Measurements from ENCODE around the gene IGF2.

IGF2 gene

DNA sequence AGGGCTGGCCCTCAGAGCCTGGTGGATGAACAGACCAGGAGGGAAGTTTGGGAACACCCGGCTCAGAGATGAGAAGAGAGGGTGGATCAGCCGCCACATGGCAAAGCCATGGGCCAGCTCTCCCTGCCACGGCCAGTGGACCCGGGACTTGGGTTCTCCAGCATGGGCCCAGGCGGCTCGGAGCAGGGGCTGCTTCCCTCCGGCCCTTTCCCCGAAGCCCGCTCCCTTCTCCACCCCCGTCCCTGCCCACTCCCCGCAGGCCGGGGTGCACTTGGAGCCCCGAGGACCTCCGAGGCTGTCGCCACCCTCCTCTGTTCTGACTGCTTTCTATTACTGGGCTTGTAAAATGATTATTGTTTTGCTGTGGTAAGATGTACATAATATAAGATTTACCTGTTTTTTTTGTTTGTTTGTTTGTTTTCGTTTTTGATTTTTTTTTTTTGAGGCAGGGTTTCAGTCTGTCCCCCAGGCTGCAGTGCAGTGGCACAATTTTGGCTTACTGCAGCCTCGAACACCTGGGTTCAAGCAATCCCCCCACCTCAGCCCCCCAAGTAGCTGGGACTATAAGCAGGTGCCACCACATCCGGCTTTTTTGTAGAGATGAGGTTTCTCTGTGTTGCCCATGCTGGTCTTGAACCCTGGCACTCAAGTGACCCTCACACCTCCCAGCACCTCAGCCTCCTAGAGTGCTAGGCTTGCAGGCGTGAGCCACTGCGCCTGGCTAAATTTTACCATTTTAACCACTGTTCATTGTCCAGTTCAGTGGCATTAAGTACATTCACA is 43.7 kb upstream of the IGF2 start:
- intact Hi-C loops (cut with DNase I; ENCODE audit: low total_unique reads) = no loop called here
- Histone ChIP-seq H3K27me3 (peaks cover 0 to 84% of the 10 kb centered on the region in 2 donors), H3K4me1 (no peaks in the 10 kb centered on the region), H3K4me3 (no peak overlapping the region), H3K9me3 (no peaks in the 10 kb centered on the region), H3K27ac (no peak overlapping the region), H3K36me3 (no peaks in the 10 kb centered on the region)
- DNase-seq = no peak
- TF ChIP-seq, protein P1, sequence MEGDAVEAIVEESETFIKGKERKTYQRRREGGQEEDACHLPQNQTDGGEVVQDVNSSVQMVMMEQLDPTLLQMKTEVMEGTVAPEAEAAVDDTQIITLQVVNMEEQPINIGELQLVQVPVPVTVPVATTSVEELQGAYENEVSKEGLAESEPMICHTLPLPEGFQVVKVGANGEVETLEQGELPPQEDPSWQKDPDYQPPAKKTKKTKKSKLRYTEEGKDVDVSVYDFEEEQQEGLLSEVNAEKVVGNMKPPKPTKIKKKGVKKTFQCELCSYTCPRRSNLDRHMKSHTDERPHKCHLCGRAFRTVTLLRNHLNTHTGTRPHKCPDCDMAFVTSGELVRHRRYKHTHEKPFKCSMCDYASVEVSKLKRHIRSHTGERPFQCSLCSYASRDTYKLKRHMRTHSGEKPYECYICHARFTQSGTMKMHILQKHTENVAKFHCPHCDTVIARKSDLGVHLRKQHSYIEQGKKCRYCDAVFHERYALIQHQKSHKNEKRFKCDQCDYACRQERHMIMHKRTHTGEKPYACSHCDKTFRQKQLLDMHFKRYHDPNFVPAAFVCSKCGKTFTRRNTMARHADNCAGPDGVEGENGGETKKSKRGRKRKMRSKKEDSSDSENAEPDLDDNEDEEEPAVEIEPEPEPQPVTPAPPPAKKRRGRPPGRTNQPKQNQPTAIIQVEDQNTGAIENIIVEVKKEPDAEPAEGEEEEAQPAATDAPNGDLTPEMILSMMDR (IDR thresholded peaks at IDR 0.05) = no peak

DNA sequence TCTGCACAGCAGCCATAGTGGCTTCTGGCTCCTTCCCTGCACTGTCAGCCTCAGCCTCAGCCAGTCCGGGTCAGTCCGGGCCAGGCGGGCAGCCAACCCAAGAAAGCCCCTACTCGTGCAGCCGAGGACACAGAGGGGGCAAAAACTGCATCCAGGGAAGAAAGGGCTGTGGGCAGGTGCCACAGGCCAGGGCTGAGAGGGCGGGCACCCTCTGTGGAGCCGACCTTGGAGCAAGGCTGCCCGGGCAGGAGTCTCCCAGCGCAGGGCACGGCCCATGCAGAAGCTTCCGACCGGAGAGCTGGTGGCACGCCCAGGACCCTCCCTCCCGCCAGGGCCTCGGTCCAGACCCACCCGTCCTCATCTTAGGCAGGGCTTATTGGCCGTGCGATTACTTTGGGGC is 42.9 kb upstream of the IGF2 start:
- Histone ChIP-seq H3K27me3 (peaks cover 0 to 83% of the 10 kb centered on the region in 2 donors), H3K36me3 (no peaks in the 10 kb centered on the region), H3K9me3 (no peaks in the 10 kb centered on the region), H3K27ac (no peak overlapping the region), H3K4me1 (no peaks in the 10 kb centered on the region), H3K4me3 (no peak overlapping the region)
- TF ChIP-seq, protein P1 (IDR thresholded peaks at IDR 0.05) = no peak
- no peak for DNase-seq
- intact Hi-C loops (cut with DNase I; ENCODE audit: low total_unique reads) = no loop called here

DNA sequence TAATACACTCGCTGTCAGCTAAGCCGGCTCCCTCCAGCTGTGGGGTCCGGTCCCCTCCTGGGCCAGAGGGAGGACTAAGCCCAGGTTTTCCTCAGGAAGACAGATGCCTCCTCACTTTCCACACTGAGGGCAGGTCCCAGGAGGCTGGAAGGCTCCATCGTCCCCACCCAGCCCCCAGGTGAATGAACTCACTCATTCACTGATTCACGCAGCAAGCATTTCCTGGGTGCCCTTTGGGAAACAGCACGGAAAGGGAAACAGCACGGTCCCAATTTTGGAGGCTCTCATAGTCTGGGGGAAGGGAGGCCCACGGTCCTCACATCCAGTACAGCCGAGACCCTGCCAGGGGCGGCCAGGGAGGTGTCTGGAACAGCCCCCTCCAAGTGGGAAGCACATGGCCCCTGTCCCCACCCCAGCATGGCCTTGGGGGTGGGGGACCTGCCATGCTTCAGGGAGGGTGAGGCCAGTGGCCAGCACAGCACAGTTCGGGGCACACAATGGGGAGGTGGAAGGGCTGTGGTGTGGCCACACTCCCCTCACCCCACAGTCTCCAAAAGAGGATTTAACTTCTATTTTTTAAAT is 41.7 kb upstream of the IGF2 start:
- peaks cover 0 to 75% of the 10 kb centered on the region in 2 donors for H3K27me3 ChIP-seq
- TF ChIP-seq, protein P1 (IDR thresholded peaks at IDR 0.05) = no peak

DNA sequence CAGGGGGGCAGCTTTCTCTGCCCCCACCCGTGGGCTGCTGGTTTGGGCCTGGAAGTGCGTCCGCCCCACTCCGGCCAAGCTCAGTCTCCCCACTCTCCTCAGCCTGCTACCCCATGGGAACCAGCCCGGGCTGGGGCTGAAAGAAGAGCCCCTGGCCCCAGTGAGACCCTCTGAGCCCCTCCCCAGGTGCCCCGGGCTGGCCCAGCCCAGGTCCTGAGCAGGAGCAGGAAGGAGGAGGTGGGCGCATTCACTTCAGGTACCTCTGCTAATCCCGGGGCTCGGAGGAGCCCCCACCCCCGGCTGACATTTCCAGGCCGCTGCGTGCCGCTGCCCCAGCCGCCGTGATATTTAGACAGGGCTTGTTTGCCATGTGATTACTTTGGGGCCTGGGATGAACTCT is 41.2 kb upstream of the IGF2 start:
- peaks cover 0 to 74% of the 10 kb centered on the region in 2 donors for H3K27me3 ChIP-seq
- H3K9me3 ChIP-seq = no peaks in the 10 kb centered on the region
- DNase-seq = no peak
- H3K36me3 ChIP-seq = no peaks in the 10 kb centered on the region
- TF ChIP-seq, protein P1 (IDR thresholded peaks at IDR 0.05) = no peak
- no peak overlapping the region for H3K27ac ChIP-seq
- H3K4me1 ChIP-seq = no peaks in the 10 kb centered on the region
- no peak overlapping the region for H3K4me3 ChIP-seq
- intact Hi-C loops (cut with DNase I; ENCODE audit: low total_unique reads) = no loop called here

More for the DNA sequence above, 41.7 kb upstream of the IGF2 start:
- Histone ChIP-seq H3K4me1 (no peaks in the 10 kb centered on the region), H3K27ac (no peak overlapping the region), H3K9me3 (no peaks in the 10 kb centered on the region), H3K4me3 (no peak overlapping the region), H3K36me3 (no peaks in the 10 kb centered on the region)
- DNase-seq = no peak
- intact Hi-C loops (cut with DNase I; ENCODE audit: low total_unique reads) = no loop called here

DNA sequence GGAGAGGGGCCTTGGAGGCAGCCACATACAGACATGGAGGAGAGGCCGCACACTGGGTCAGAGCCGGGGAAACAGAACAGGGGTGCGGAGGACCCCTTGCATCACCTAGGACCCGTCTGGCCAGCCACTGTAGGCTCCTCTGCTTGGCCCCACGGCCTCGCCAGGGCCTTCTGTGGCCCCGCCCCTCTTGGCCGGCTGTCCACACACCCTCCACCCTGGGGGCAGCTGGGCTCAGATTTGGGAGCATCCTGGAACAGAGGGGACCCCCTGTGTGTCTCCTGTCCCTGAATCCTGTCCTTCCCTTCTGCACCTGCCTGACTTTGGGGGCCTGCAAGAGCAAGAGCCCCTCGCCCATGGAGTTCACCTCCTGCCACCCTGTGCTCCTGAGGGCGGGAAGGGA is 40.3 kb upstream of the IGF2 start:
- Histone ChIP-seq H3K36me3 (no peaks in the 10 kb centered on the region), H3K27ac (no peak overlapping the region), H3K27me3 (peaks cover 0 to 70% of the 10 kb centered on the region in 2 donors), H3K4me3 (no peak overlapping the region), H3K9me3 (no peaks in the 10 kb centered on the region), H3K4me1 (no peaks in the 10 kb centered on the region)
- DNase-seq = no peak
- intact Hi-C loops (cut with DNase I; ENCODE audit: low total_unique reads) = no loop called here
- TF ChIP-seq, protein P1 (IDR thresholded peaks at IDR 0.05) = no peak
